ENCODE results near the gene DYNC2I2. TPM values are rescaled to one million over a fixed set of nuclear protein-coding genes. Genes with fewer than 3 reads are reported as not detected.
"Not testable (repeated sequence)": the region's sequence is repeated elsewhere in the genome, so short reads cannot be mapped to it uniquely, and the experiment has no call there.

DYNC2I2 gene
- total RNA-seq, 2 experiments from 2014 or later, result 32.4 to 32.8 TPM

DNA sequence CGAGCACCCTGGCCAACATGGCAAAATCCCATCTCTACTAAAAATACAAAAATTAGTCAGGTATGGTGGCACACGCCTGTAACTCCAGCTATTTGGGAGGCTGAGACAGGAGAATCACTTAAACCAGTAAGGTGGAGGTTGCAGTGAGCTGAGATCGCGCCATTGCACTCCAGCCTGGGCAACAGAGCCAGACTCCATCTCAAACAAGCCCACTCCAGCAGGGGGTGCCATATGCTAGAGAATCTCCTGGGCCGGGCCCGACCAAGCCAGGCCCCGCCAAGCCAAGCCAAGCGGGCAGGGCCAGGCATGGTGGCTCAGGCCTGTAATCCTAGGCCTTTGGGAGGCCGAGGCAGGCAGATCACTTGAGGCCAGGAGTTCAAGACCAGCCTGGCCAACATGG, 8.4 kb downstream of the DYNC2I2 start:
- CTCF ChIA-PET, result interaction anchor here (0.6 to 1.1 kb wide), 5 partner anchors 32 to 371 kb away, joined by 3 to 8 read pairs (median 3); no protein-coding TSS in a partner anchor
- not testable (repeated sequence) for H3K9me3 Mint-ChIP-seq; H3K27me3 Mint-ChIP-seq (ENCODE audit: low read depth); H3K4me3 Mint-ChIP-seq; H3K27ac Mint-ChIP-seq; H3K36me3 Mint-ChIP-seq (ENCODE audit: low read depth); H3K4me1 Mint-ChIP-seq (ENCODE audit: low read depth)
- peak; percentile 82 for DNase-seq
- intact Hi-C loops (cut with micrococcal nuclease), result loop anchor here (2.0 kb wide), 2 partner anchors 171 to 281 kb away; partner anchors contain the start of gene ENDOG

GRCh38 chr9:128643519-128644300, 12.9 kb downstream of the DYNC2I2 start:
- no peaks in the 10 kb centered on the region for H3K4me1 Mint-ChIP-seq (ENCODE audit: low read depth)
- intact Hi-C loops (cut with micrococcal nuclease), result no loop called here
- no peaks in the 10 kb centered on the region for H3K27me3 Mint-ChIP-seq (ENCODE audit: low read depth)
- H3K36me3 Mint-ChIP-seq (ENCODE audit: low read depth), result peaks cover 4% of the 10 kb centered on the region
- CTCF ChIA-PET, result interaction anchor here (1.1 kb wide), 1 partner anchor 8 kb away, joined by 5 read pairs; no protein-coding TSS in a partner anchor
- no peak overlapping the region for H3K4me3 Mint-ChIP-seq
- H3K27ac Mint-ChIP-seq, result no peak overlapping the region
- DNase-seq, result no peak
- H3K9me3 Mint-ChIP-seq, result no peaks in the 10 kb centered on the region

DNA sequence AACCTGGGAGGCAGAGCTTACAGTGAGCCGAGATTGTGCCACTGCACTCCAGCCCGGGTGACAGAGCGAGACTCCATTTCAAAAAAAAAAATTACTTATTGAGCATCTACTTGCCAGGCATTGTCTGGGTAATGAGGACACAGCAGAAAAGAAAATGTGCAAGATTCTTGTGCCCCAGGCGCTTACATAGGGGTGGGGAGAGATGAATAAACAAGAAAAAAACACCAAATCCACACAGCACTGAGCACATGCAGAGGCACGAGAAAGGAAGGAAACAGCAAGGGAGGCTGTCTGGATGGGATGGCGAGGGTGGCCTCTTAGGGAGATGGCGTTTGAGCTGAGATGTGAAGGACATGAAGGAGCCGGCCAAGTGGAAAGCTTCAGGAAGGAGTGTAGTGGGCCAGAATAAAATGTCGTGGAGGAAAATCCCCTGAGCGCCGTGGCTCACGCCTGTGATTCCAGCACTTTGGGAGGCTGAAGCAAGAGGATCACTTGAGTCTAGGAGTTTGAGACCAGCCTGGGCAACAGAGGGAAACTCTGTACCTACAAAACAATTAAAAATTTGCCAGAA, 13.9 kb downstream of the DYNC2I2 start:
- peaks cover 4% of the 10 kb centered on the region for H3K36me3 Mint-ChIP-seq (ENCODE audit: low read depth)
- H3K27me3 Mint-ChIP-seq (ENCODE audit: low read depth), result no peaks in the 10 kb centered on the region
- H3K27ac Mint-ChIP-seq, result no peak overlapping the region
- no peaks in the 10 kb centered on the region for H3K9me3 Mint-ChIP-seq
- intact Hi-C loops (cut with micrococcal nuclease), result no loop called here
- DNase-seq, result no peak
- CTCF ChIA-PET, result no interaction called here
- no peaks in the 10 kb centered on the region for H3K4me1 Mint-ChIP-seq (ENCODE audit: low read depth)
- H3K4me3 Mint-ChIP-seq, result no peak overlapping the region

DNA sequence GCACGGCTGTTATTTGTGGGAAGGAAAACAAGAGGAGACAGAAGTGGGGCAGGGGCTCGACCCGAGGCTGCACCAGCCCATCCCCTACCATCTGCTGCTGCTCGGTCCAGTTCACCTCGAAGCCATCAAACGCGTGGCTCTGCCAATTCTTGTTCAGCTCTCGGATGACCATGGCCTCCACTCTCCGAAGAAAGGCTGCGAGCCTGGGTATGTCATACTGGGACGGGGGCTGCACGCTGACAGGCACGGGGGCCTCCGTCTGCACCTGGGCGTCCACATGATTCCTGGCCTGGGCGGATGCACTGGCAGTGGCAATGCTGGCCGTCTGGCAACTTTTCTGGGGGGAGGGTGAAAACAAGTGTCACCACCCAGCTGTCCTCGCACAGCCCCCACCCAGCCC, 16.0 kb downstream of the DYNC2I2 start:
- Mint-ChIP-seq H3K4me1 (ENCODE audit: low read depth) (no peaks in the 10 kb centered on the region), H3K4me3 (no peak overlapping the region), H3K27me3 (ENCODE audit: low read depth) (no peaks in the 10 kb centered on the region), H3K27ac (no peak overlapping the region), H3K9me3 (no peaks in the 10 kb centered on the region), H3K36me3 (ENCODE audit: low read depth) (peaks cover 4% of the 10 kb centered on the region)
- DNase-seq, result no peak
- CTCF ChIA-PET, result no interaction called here
- intact Hi-C loops (cut with micrococcal nuclease), result no loop called here

DNA sequence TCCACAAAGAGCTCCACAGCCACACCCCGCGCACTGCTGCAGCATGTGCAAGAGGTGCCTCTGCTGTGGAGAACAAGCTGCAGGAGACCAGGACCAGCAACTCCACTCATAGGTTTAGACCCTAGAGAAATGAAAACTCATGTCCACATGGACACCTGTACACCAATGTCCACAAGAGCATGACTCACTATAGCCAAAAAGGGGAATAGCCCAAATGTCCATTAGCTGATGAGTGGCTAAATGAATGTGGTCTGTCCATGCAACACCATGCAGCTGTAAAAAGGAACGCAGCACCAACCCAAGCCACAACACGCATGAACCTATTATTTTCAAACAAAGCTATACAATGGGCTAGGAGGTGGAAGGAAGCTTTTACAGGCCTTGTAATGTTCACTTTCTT, 18.1 kb downstream of the DYNC2I2 start:
- intact Hi-C loops (cut with micrococcal nuclease), result no loop called here
- Mint-ChIP-seq H3K27ac (no peak overlapping the region), H3K9me3 (no peaks in the 10 kb centered on the region), H3K4me3 (no peak overlapping the region), H3K36me3 (ENCODE audit: low read depth) (peaks cover 8% of the 10 kb centered on the region), H3K4me1 (ENCODE audit: low read depth) (no peaks in the 10 kb centered on the region), H3K27me3 (ENCODE audit: low read depth) (no peaks in the 10 kb centered on the region)
- DNase-seq, result no peak
- CTCF ChIA-PET, result interaction anchor here (0.6 to 1.1 kb wide), 4 partner anchors 174 to 1836 kb away, joined by 3 to 4 read pairs (median 3); no protein-coding TSS in a partner anchor

DNA sequence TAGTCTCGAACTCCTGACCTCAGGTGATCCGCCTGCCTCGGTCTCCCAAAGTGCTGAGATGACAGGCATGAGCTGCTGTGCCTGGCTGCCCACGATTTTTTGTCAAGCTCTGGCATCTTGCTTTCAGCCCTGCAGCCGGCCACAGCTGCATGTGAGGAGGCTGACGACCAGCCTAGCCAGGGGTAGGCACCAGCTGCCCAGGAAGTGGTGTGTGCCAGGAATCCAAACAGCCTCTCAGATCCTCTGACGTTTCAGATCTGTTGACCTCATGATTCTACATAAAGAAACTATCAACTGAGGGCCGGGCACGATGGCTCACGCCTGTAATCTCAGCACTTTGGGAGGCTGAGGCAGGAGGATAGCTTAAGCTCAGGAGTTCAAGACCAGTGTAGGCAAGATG, 19.0 kb downstream of the DYNC2I2 start:
- intact Hi-C loops (cut with micrococcal nuclease), result no loop called here
- Mint-ChIP-seq H3K4me1 (ENCODE audit: low read depth) (no peaks in the 10 kb centered on the region), H3K36me3 (ENCODE audit: low read depth) (peaks cover 9% of the 10 kb centered on the region), H3K4me3 (no peak overlapping the region), H3K9me3 (no peaks in the 10 kb centered on the region), H3K27me3 (ENCODE audit: low read depth) (no peaks in the 10 kb centered on the region), H3K27ac (no peak overlapping the region)
- DNase-seq, result no peak
- CTCF ChIA-PET, result interaction anchor here (0.5 to 1.1 kb wide), 3 partner anchors 199 to 586 kb away, joined by 4 to 7 read pairs (median 4); no protein-coding TSS in a partner anchor

GRCh38 chr9:128636556-128637530, 19.8 kb downstream of the DYNC2I2 start:
- Mint-ChIP-seq H3K27ac (no peak overlapping the region), H3K27me3 (ENCODE audit: low read depth) (no peaks in the 10 kb centered on the region), H3K9me3 (no peaks in the 10 kb centered on the region), H3K4me1 (ENCODE audit: low read depth) (no peaks in the 10 kb centered on the region), H3K36me3 (ENCODE audit: low read depth) (peaks cover 14% of the 10 kb centered on the region), H3K4me3 (no peak overlapping the region)
- DNase-seq, result no peak
- CTCF ChIA-PET, result interaction anchor here (0.6 to 1.1 kb wide), 2 partner anchors 14 to 198 kb away, joined by 3 to 4 read pairs; no protein-coding TSS in a partner anchor
- intact Hi-C loops (cut with micrococcal nuclease), result no loop called here

DNA sequence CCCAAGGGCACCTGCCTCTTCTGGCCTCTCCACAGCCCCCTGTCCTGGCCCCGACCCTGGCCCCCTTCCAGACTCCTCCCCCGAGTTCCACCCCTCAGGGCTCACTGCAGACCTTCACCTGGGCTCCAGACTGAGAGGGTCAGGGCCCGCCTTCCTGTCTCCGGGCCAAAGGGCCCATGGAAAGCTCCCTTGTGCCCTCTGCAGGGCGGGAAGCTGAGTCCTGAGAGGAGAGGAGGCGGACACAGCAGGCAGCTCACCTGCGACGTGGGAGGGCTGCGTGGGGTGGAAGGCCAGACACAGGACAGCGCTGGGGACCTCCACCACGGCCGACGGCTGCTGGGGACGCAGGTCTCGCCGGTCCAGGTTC, 20.6 kb downstream of the DYNC2I2 start:
- Mint-ChIP-seq H3K4me1 (ENCODE audit: low read depth) (no peaks in the 10 kb centered on the region), H3K36me3 (ENCODE audit: low read depth) (peaks cover 16% of the 10 kb centered on the region), H3K4me3 (no peak overlapping the region), H3K27ac (no peak overlapping the region), H3K9me3 (no peaks in the 10 kb centered on the region), H3K27me3 (ENCODE audit: low read depth) (no peaks in the 10 kb centered on the region)
- no peak for DNase-seq
- intact Hi-C loops (cut with micrococcal nuclease), result no loop called here
- CTCF ChIA-PET, result interaction anchor here (0.6 to 0.7 kb wide), 2 partner anchors 8 to 13 kb away, joined by 3 to 5 read pairs; no protein-coding TSS in a partner anchor

DNA sequence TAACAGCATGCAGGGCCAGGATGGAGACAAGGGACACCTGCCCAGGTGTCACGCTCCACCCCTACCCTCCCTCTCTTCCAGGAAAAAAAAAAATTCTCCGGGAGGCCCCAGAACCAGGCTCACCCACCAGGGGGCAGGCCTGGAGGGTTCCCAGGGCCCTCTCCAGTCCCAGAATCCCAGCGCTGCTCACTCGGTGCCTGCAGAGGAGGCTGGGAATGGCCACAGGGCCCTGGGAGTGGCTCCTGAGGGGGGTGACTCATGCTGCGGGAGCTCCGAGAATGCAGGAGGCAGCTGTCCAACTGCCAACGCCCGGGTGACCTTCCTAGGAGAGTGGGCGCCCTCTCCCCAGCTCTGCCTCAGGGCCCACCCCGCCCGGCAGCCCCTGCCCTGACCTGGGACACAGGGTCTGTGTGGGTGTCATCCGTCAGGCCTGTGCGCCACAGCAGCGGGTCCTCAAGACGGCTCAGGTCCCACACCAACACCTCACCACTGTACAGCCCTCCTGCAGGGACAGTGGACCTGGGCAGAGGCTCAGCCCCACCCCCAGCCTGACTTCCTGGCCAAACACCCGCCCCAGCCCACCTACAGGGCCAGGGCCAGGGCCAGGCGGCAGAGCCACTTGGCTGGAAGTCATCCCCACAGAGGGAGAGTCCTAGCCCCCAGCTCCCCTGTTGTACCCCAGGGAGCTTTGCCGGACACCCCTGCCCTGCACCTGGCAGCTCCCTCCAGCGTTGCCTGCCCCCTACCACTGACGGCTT, 21.2 kb downstream of the DYNC2I2 start:
- no peak for DNase-seq
- Mint-ChIP-seq H3K4me3 (no peak overlapping the region), H3K27me3 (ENCODE audit: low read depth) (no peaks in the 10 kb centered on the region), H3K36me3 (ENCODE audit: low read depth) (peaks cover 16% of the 10 kb centered on the region), H3K9me3 (no peaks in the 10 kb centered on the region), H3K4me1 (ENCODE audit: low read depth) (no peaks in the 10 kb centered on the region), H3K27ac (no peak overlapping the region)
- intact Hi-C loops (cut with micrococcal nuclease), result no loop called here
- CTCF ChIA-PET, result interaction anchor here (0.6 to 0.7 kb wide), 2 partner anchors 8 to 16 kb away, joined by 3 to 5 read pairs; no protein-coding TSS in a partner anchor

DNA sequence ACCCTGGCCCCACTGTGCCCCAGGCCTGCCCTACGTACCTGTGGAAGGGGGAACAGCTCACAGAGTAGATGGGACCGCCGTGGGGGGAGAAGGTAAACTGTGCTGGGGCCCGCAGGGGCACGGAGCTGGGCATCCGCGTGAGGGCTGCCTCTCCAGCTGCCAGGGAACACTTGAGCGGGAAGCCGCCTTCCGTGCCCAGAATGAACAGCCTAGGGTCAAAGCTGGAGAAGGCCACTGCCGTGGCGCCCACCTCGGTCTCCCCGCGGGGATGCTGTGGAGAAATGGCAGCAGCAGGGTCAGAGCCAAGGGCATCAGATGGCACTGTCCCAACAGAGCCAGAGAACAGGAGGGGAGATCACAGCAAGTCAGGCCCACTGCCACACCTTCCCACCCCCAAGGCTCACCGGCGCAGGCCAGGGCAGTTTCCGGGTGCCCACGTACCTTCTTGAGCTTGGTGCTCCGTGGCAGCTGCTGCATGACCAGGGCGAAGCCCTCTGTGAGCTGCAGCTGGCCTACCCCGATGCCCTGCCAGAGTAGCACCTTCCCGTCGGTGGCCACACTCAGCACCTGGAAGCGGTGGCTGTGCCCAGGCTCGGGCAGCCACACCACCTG, 21.9 kb downstream of the DYNC2I2 start:
- Mint-ChIP-seq H3K9me3 (no peaks in the 10 kb centered on the region), H3K27me3 (ENCODE audit: low read depth) (no peaks in the 10 kb centered on the region), H3K4me3 (no peak overlapping the region), H3K27ac (no peak overlapping the region), H3K4me1 (ENCODE audit: low read depth) (no peaks in the 10 kb centered on the region), H3K36me3 (ENCODE audit: low read depth) (peaks cover 15% of the 10 kb centered on the region)
- no peak for DNase-seq
- intact Hi-C loops (cut with micrococcal nuclease), result no loop called here
- CTCF ChIA-PET, result interaction anchor here (0.6 kb wide), 1 partner anchor 15 kb away, joined by 3 read pairs; no protein-coding TSS in a partner anchor

GRCh38 chr9:128634111-128634510, 22.5 kb downstream of the DYNC2I2 start:
- Mint-ChIP-seq H3K9me3 (no peaks in the 10 kb centered on the region), H3K36me3 (ENCODE audit: low read depth) (peaks cover 12% of the 10 kb centered on the region), H3K27ac (no peak overlapping the region), H3K4me3 (no peak overlapping the region), H3K27me3 (ENCODE audit: low read depth) (no peaks in the 10 kb centered on the region), H3K4me1 (ENCODE audit: low read depth) (no peaks in the 10 kb centered on the region)
- CTCF ChIA-PET, result no interaction called here
- DNase-seq, result no peak
- intact Hi-C loops (cut with micrococcal nuclease), result no loop called here

Data from activated naive CD4-positive, alpha-beta T cell treated with anti-CD3 and anti-CD28 coated beads for 36 hours (primary cell).